ENCODE data around the gene DCST1.

Gene DCST1

GRCh38 chr1:155037043-155037442, 3.4 kb downstream of the DCST1 start:
- no peak for DNase-seq

GRCh38 chr1:155037851-155038441, 4.3 kb downstream of the DCST1 start:
- no peak for DNase-seq

- no peak for DNase-seq
These were observed 5.1 kb downstream of the DCST1 start for GRCh38 chr1:155038602-155039307.

GRCh38 chr1:155039308-155039669, 5.7 kb downstream of the DCST1 start:
- DNase-seq: no peak

- DNase-seq: no peak
These were observed 6.9 kb downstream of the DCST1 start for GRCh38 chr1:155040358-155041093.

GRCh38 chr1:155042789-155043188, 9.2 kb downstream of the DCST1 start:
- no peak for DNase-seq

- no peak for DNase-seq
These were observed 9.7 kb downstream of the DCST1 start for GRCh38 chr1:155043301-155043702.

GRCh38 chr1:155043793-155044192, 10.2 kb downstream of the DCST1 start:
- no peak for DNase-seq

GRCh38 chr1:155044365-155044764, 10.7 kb downstream of the DCST1 start:
- no peak for DNase-seq

GRCh38 chr1:155044812-155045657, 11.4 kb downstream of the DCST1 start:
- no peak for DNase-seq

- DNase-seq: no peak
These were observed 15.1 kb downstream of the DCST1 start for GRCh38 chr1:155048449-155049334.

- DNase-seq: no peak
These were observed 16.3 kb downstream of the DCST1 start for GRCh38 chr1:155049651-155050559.

GRCh38 chr1:155050560-155051341, 17.1 kb downstream of the DCST1 start, which contains the start of gene ADAM15:
Gene ADAM15, plus strand, starts transcription at chr1:155051316. Its CDS starts 71 bp downstream, at chr1:155051387.
- DNase-seq: peak; percentile 56

GRCh38 chr1:155051342-155051776, 17.7 kb downstream of the DCST1 start:
- DNase-seq: no peak

- DNase-seq: peak; percentile 14
These were observed 18.3 kb downstream of the DCST1 start for GRCh38 chr1:155051777-155052398.

GRCh38 chr1:155052439-155053395, 19.1 kb downstream of the DCST1 start:
- no peak for DNase-seq

- no peak for DNase-seq
These were observed 20.0 kb downstream of the DCST1 start for GRCh38 chr1:155053531-155054105.

GRCh38 chr1:155057104-155057503, 23.5 kb downstream of the DCST1 start:
- DNase-seq: no peak
